ENCODE results near the gene CHST13.

CHST13 gene

DNA sequence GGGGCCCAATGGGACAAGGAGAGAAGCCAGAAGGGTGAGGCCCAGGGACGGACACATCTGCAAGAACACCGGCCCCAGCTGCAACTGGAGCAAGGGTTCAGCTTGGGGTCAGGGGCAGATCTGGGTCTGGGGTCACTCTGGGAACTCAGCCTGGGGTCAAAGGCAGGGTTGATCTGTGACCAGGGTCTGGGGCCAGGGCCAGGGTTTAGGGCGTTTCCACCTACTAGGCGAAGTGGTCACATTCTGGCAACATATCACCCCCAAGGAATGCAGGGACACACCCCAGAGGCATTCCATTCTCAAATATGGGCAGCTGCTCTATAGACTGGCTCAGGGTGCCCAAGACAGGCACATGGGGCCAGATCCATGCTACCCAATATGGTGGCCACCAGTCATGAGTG is 15.4 kb upstream of the CHST13 start:
- DNase-seq, result no peak

- no peak for DNase-seq
Observed at GRCh38 chr3:126509597-126510307, 14.2 kb upstream of the CHST13 start.

DNA sequence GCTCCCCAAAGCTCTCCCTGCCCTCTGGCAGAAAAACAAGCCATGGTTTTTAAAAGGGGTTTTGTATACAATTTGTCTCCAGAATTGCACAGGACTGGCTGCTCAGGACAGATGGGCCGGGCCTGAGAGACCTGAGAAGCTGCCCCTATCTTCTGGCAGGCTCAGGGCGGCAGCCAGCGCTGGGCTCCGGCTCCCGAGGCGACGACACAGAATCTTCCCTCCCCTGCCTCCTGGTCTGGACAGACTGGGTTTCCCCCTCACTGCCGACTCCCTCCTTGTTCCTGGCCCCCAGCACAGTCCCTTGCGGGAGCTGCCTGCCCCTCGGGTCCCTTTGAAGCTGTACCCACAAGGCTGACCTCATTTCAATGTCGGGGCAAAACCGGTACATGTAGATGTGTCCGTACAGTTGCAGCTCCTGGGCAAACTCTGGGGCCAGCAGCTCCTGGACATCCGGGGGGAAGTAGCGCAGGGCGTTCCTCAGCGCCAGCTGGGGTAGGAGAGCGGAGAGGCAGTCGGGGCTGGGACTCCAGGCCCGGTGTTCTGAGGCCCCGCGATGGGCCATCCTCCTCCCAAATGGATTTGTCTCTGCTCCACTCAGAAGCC is 13.5 kb upstream of the CHST13 start:
- DNase-seq, result no peak

- no peak for DNase-seq
Observed at GRCh38 chr3:126511291-126511690, 12.7 kb upstream of the CHST13 start.

DNA sequence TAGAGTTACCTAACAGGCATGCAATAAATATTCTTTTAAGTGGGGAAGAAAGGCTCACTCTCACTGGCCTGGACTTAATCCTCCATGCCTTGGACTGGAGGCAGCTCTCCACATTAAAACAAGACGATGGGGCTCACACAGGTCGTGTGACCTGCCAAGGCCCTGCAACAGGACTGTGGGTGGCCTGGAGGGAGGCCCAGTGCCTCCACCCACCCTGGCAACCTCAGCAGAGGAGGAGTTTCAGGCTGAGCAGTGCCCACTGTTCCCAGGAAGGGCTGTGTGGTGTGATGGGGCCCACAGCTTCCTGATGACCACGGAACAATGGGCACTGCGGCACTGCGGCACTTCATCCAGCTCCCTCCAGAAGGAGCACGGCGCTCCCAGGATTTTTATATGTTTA is 11.9 kb upstream of the CHST13 start:
- DNase-seq, result peak in 28 of 58 donors; percentile 17 to 82 (median 46)

GRCh38 chr3:126512916-126513650 is 10.9 kb upstream of the CHST13 start:
- DNase-seq, result no peak

GRCh38 chr3:126514161-126514560 is 9.8 kb upstream of the CHST13 start:
- no peak for DNase-seq

DNA sequence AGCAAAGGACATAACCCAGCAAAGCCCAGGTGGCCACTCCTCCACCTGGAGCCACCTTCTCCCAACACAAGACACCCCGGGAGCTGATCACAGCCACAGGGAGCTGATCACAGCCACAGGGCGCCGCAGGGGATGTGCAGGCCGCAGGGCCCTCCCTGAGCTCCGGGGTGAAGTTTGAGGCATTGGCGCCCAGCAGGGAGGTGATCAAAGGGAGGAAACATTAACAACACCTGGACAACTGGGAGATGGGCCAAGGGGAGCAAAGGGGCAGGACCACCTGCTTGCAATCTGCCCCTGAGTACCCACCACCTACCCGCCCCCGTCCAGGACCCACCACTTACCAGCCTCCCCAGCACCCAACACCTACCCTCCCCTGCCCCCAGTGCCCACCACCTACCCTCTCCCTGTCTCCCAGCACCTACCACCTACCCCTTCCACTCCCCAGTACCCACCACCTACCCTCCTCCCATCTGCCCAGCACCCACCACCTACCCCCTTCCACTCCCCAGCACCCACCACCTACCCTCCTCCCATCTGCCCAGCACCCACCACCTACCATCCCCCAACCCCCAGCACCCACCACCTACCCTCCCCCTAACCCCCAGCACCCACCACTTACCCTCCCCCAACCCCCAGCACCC is 8.8 kb upstream of the CHST13 start:
- DNase-seq, result no peak

DNA sequence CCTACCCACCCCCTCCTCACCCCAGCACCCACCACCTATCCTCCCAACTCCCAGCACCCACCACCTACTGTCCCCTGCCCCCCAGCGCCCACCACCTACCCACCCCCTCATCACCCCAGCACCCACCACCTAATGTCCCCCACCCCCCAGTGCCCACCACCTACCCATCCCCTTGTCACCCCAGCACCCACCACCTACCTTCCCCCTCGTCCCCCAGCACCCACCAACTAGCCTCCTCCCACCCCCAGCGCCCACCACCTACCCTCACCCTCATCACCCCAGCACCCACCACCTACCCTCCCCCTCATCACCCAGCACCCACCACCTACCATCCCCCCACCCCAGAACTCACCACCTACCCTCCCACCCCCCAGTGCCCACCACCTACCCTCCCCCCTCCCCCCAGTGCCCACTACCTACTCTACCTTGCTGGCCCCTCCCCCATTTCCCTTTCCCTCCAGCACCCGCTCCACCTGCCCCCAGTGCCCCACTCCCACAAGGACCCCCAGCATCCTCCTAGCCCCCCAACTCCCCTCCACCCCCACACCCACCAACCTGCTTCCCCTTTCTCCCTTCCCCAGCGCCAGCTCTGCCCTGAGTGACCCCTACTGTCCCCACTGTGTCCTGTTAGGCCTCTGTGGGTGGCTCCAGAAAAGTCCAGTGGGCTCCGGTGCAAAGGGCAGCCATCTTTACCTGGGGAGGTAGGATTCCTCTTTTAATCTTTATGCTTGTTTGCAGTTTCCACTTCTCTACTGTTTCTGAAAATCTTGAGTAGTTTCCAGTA is 7.6 kb upstream of the CHST13 start:
- no peak for DNase-seq

DNA sequence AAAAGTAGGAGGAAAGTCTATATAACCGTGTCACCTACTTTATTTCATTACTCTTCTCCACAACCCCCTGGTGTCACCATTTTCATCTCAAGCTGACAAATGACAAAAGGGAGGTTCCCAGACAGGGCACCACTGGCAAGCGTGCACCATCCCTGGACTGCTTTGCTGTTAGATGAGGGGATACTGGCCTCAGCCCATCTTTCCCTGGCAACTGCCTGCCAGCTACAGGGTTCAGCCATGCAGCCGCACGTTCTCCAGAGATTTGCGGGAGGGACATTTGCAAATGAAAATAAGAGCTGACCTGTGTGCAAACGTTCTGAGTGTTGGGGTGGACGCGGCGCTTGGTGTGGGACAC is 7.0 kb upstream of the CHST13 start:
- DNase-seq, result no peak

- no peak for DNase-seq
Observed at GRCh38 chr3:126517291-126517951, 6.5 kb upstream of the CHST13 start, which contains the start of gene UROC1. Gene UROC1 (minus strand): TSS chr3:126517773. CDS start chr3:126517719, 54 bp downstream.

DNA sequence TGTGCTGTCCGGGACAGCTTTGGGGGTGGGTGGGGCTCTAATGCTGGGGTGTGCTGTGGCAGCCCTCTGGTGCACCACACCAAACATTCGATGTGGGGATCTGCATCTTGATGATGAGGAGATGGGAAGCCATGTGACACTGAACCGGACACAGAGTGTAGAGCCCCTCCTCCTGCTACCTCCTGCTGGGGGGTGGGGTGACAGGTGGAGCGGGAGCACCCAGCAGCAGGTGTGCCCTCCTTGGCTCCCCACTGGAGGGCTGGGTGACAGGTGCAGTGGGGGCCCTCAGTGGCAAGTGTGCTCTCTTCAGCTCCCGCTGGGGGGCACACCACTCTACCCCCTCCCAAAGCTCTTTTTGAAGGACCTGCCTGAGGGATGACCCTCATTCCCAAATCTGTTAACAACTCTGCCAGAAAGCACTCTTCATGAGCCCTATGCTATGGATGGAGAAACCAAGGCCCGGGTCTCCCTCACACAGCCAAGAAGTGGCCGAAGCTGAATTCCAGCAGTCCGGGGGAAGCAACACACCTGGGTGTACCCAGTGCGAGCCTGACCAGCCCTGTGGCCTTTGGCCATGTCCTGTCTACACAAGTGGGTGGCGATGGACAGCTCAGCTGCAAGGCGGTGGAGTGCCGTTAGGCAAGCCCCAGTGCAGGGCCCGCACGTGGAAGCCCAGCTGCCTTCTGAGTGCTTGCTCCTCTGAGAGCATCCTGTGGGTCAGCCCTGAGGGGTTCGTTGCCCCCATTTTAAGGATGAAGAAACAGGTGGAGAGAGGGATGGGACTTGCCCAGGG is 5.8 kb upstream of the CHST13 start:
- no peak for DNase-seq

DNA sequence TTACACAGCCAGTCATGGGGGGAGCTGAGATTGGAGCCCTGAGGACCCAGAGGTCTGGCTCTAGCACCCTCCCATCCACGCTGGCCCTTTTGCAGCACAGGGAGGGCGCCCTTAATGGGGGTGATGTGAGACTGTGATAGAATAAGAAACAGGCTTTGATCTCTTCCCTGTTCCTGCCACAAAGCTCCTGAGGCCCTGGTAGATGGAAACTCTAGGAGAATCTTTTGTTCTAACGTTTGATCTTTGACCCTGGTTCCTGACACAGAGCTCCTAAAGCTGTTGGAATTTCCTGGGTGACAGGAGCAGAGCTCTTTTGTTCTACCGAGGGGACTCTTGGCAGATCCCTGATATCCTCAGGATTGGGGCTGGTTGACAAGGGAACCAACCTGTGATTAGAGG is 5.2 kb upstream of the CHST13 start:
- DNase-seq, result no peak

DNA sequence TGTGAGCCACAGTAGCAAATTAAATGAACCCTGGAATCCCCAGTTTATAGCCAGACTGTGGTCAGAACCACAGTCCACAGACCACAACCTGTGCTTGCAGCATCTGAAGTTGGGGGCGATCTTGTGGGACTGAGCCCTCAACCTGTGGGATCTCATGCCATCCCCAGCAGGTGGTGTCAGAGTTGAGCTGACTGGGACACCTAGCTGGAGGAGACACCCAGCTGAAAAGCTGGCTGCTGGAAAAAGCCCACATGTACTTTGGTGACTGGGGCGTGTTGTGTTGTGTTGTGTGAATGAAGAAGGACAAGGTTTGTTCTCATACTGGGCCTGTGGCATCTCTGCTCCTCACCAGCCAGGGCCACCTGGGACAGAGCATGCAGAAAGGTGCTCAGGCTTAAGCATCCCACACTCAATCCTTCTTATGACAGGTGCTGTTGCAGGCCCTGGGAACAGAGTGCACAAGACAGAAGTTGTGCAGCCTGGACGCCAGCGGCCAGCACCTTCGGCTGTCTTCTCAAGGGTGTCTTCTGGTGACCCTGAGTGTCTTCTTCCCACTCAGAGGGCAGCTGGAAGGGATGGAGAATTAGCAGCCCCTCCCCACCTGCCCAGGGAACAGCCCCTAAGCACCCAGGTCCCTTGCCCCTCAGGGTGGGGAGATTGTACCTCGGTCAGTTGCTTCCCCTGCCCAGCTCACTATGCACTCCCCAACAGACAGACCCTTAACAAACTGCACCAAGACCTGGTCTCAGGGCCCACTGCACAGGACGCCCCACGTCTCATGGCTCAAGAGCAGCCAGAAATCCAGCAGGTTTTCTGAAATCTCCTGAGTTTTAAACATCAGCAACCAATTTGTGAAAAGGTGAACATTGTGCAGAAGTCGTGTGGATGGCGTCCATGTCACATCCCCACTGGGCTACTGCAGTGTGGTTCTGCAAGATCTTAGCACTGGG is 4.2 kb upstream of the CHST13 start:
- DNase-seq, result no peak

- DNase-seq, result peak in 31 of 58 donors; percentile 12 to 82 (median 44)
Observed at GRCh38 chr3:126521122-126521891, 2.6 kb upstream of the CHST13 start.

DNA sequence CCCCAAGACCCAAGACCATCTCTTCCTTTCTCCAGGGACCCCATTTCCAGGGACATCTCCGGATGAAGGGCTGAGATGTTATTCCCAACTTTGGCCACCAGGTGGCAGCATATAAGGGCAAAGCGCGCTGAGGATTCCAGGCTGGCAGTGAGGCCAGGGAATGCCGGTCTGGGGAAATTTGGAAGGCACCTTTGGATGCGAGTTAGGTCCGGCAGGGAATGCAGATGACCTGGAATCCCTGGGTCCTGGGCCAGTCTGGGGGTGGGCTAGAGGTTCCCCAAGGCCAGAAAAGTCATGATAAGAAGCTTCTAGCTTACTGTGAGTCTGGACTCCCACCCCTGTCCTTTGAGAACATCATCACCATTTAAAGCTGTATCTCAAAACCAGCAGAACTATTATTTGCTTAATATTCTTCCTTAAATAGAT is 1.6 kb upstream of the CHST13 start:
- peak in 51 of 58 donors; percentile 15 to 69 (median 34) for DNase-seq

- peak in 4 of 58 donors; percentile 28 to 41 (median 34) for DNase-seq
Observed at GRCh38 chr3:126524429-126524988, 554 bp downstream of the CHST13 start.

Data from anterior cingulate cortex (tissue), 58 donors.